ENCODE data around the gene VN1R5.
"Not testable (repeated sequence)": the region's sequence is repeated elsewhere in the genome, so short reads cannot be mapped to it uniquely, and the experiment has no call there.

The VN1R5 gene

GRCh38 chr1:247255772-247256171, at the start of gene VN1R5:
Gene VN1R5, plus strand, starts transcription at chr1:247256072.
- DNase-seq, result not testable (repeated sequence)

- DNase-seq, result no peak
Observed at GRCh38 chr1:247209396-247209795, 46.5 kb upstream of the VN1R5 start.

GRCh38 chr1:247210062-247210375, 45.9 kb upstream of the VN1R5 start:
- DNase-seq, result no peak

DNA sequence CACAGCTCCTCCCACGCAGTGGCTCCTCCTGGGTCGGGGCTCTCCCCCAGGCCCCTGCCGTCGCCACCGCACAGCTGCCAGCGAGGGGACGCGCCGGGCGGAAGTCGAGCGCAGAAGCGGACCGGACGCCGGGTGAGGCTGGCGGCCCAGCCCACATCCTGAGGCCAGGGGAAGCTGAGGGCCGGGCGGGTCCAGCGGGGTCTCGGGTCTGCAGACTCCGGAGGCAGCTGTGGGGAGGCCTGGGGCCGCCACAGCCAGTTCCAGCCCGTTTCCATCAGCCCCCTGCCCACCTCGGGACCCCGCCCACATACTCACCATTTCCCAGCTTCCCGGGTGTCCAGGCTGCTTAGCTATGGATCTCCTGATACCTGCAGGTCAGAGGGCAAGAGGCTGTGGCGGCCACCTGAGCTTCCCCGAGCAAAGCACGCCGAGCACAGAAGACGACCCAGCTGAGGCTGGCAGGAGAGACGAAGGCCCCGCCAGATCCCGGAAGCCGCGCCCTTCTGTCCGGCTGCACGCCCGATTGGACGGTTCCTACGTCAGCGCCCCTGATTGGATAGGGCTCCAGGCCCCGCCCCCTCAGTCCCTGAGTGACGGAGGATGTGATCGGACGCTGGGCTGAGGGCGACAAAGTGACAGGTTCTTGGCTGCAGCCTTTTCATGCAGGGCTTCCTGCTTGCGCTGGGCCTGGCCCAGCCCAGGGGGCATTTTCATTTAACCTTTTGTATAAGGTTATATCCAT, 45.3 kb upstream of the VN1R5 start:
- peak; percentile 94 for DNase-seq

- no peak for DNase-seq
Observed at GRCh38 chr1:247211339-247211738, 44.5 kb upstream of the VN1R5 start.

DNA sequence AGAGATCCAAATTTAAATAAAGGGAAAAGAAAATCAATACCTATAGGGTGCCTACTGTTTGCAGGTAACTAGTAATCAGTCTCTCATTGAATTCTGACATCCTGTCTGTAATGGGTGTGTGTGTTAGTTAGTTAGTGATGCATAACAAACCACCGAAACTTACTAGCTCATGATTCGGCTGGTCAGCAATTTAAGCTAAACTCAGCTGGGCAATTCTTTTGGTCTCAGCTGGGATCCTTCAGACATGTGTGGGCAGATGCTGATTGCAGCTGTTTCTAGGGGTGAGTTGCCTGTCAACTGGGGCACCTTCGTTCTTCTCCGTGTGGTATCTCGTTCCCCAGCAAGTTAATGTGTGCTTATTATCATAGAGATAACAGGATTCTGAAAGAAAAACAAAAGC, 43.9 kb upstream of the VN1R5 start:
- no peak for DNase-seq

- no peak for DNase-seq
Observed at GRCh38 chr1:247212627-247213617, 43.0 kb upstream of the VN1R5 start.

- no peak for DNase-seq
Observed at GRCh38 chr1:247216261-247216660, 39.6 kb upstream of the VN1R5 start.

DNA sequence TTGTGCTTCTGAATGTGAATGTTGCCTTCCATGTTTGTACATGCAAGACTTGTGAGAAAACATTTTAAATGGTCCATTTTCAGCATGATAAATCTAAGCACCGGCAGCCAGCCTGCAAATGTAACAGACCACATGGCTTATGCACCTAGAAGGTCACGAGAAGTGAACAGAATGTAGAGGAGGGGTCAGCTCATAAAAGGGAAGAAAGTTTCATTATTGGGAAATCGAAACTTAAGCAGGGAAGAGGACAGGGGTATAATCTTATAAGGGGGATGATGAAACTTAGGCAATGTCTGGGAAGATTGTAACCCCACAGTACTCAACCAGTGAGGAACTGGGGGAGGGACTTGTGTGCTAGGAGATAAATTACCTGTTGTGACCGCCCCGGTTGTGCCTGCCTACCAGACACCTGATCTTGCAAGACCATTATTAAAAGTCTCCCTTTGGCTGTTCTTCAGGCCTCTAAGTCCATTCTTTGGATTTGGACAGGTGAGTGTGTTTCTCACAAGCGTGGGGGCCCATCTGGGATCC, 37.7 kb upstream of the VN1R5 start:
- no peak for DNase-seq

- DNase-seq, result not testable (repeated sequence)
Observed at GRCh38 chr1:247220280-247220679, 35.6 kb upstream of the VN1R5 start.

GRCh38 chr1:247222840-247223239, 33.0 kb upstream of the VN1R5 start:
- no peak for DNase-seq

GRCh38 chr1:247224822-247225221, 31.1 kb upstream of the VN1R5 start:
- DNase-seq, result no peak

GRCh38 chr1:247228133-247228532, 27.7 kb upstream of the VN1R5 start:
- no peak for DNase-seq

DNA sequence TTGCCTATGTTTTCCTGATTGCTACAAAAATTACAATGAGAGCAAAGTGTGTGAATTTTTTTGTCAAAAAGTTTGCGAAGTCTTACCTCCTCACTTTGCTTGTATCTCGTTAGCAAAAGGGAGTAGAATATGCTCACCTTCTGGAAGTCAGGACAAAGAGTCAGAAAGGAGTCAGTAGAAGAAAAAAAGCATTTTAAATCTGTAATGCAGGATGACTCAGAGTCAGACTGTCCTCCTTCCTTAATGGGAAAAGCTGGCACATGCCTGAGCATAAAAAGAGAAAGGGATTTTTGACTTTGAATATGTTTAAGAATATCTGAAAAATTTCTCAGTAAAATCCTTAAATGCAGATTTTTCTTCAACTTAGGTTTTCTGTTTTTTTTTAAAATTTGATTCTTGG, 14.2 kb upstream of the VN1R5 start:
- no peak for DNase-seq

- no peak for DNase-seq
Observed at GRCh38 chr1:247243524-247244137, 12.2 kb upstream of the VN1R5 start.

GRCh38 chr1:247246325-247247115, 9.4 kb upstream of the VN1R5 start:
- no peak for DNase-seq

- no peak for DNase-seq
Observed at GRCh38 chr1:247247568-247247967, 8.3 kb upstream of the VN1R5 start.

DNA sequence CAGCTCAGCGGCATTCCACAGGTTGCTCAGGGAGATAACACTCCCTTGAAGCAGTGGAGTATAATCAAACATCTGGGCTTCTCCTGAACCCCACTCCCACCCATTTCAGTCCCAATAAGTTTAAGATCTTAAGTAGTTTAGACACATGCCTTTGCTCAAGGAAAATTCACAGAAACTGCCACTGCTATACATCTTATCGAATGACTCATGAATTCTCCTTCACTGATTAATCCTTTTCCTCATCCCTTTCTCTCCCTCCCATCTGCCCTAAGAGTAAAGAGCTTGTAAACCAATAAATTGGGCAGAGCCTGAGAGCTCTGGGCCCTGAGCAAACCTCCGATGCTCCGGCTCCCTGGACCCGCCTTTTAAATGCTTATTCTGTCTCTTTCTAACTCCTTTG, 10.2 kb downstream of the VN1R5 start:
- no peak for DNase-seq

- DNase-seq, result no peak
Observed at GRCh38 chr1:247268390-247269045, 12.6 kb downstream of the VN1R5 start.

GRCh38 chr1:247269133-247269532, 13.3 kb downstream of the VN1R5 start:
- DNase-seq, result no peak

GRCh38 chr1:247270003-247270402, 14.1 kb downstream of the VN1R5 start:
- no peak for DNase-seq

- DNase-seq, result no peak
Observed at GRCh38 chr1:247273013-247273412, 17.1 kb downstream of the VN1R5 start.

All from activated CD8-positive, alpha-beta memory T cell treated with anti-CD3 and anti-CD28 coated beads, Interleukin-2, amount 50 U/mL, for 4 hours (primary cell).